HCT116 (cell line): Measurements from ENCODE around the gene ROBO1. TPM values are rescaled to one million over a fixed set of nuclear protein-coding genes. Genes with fewer than 3 reads are reported as not detected.

Source experiments
- ATAC-seq: fragments of 200-7000 bp; cut with Tn5 transposase; 2 replicates; pipeline ENCODE4 v1.9.1; 2020; ENCODE audit warnings: mild to moderate bottlenecking, moderate library complexity
- BruUV-seq: library from RNA; stranded (reverse); fragments of 400-500 nt; replicated peaks from 2 replicates; lab custom pipeline; 2021; lab: Mats Ljungman, UMichigan
- CTCF ChIA-PET: fragments of 300-600 bp; sonication (Branson Sonifier 250); formaldehyde crosslinking; loops from one replicate; lab custom pipeline; 2021; ENCODE audit warnings: antibody characterized with exemption; lab: Charles Lee
- POLR2A ChIA-PET: fragments of 300-600, 350-600 bp; sonication (Branson Sonifier 250); formaldehyde crosslinking; loops from one replicate; lab custom pipeline; 2021; ENCODE audit warnings: antibody characterized with exemption; lab: Charles Lee
- RAD21 ChIA-PET, 2 experiments: fragments of 300-600 bp; sonication (Branson Sonifier 250); formaldehyde crosslinking; loops; one replicate each; lab custom pipeline; 2023; ENCODE audit warnings: low total read pairs in 2 of 2; ENCODE audit not compliant: uncharacterized antibody in 2 of 2, unreplicated experiment in 2 of 2, low non-redundant PET in 1 of 2; lab: Charles Lee
- DNase-seq: peaks from one replicate; pipeline ENCODE4 v3.0.0-alpha.2; 2010; ENCODE audit warnings: low read depth, low spot score
- H2AFZ ChIP-seq: fragments of 200-600 bp; shearing (Covaris generic), sonication (generic); 2 replicates; pipeline ENCODE4 v1.6.1; 2017; ENCODE audit warnings: low read depth, mixed run types, mixed read lengths, antibody characterized with exemption, low read length; ENCODE audit not compliant: poor library complexity, severe bottlenecking
- H3K27ac ChIP-seq: 2 replicates; pipeline ENCODE4 v1.5.1; 2012; ENCODE audit warnings: low read depth, low read length
- H3K27me3 ChIP-seq: fragments of 200-600 bp; sonication (generic); 2 replicates; pipeline ENCODE4 v1.6.1; 2016; ENCODE audit warnings: mixed run types, low read length, mixed read lengths; ENCODE audit not compliant: insufficient read depth
- H3K36me3 ChIP-seq, 2 experiments: fragments of 200-500 bp in 1 of 2; fragments of 200-600 bp in 1 of 2; sonication (Bioruptor generic) in 1 of 2; sonication (generic) in 1 of 2; 2 replicates each; pipeline versions ENCODE4 v1.5.1 to v1.6.1; 2014 to 2016; ENCODE audit warnings: low read length in 2 of 2, inconsistent platforms in 1 of 2, mixed read lengths in 1 of 2, mixed run types in 1 of 2; ENCODE audit not compliant: insufficient read depth in 2 of 2, control insufficient read depth in 1 of 2
- H3K4me1 ChIP-seq, 2 experiments: fragments of 200-600 bp in 1 of 2; sonication (generic) in 1 of 2; 2 replicates each; pipeline versions ENCODE4 v1.5.1 to v1.6.1; 2012 to 2017; ENCODE audit warnings: low read length in 2 of 2, inconsistent platforms in 1 of 2, mild to moderate bottlenecking in 1 of 2, mixed read lengths in 1 of 2, mixed run types in 1 of 2, moderate library complexity in 1 of 2; ENCODE audit not compliant: insufficient read depth in 2 of 2, control insufficient read depth in 1 of 2
- H3K4me2 ChIP-seq: fragments of 200-600 bp; sonication (generic); 2 replicates; pipeline ENCODE4 v1.6.1; 2017; ENCODE audit warnings: mixed run types, low read length, mixed read lengths
- H3K4me3 ChIP-seq, 2 experiments: fragments of 200-600 bp in 1 of 2; sonication (generic) in 1 of 2; replicated peaks in 1 of 2; 2 replicates each; pipeline ENCODE4 v1.5.1; 2011 to 2016; ENCODE audit warnings: low read length in 2 of 2, control low read depth in 1 of 2, low read depth in 1 of 2, mild to moderate bottlenecking in 1 of 2, mixed read lengths in 1 of 2, mixed run types in 1 of 2
- H3K79me2 ChIP-seq: fragments of 200-600 bp; sonication (generic); 2 replicates; pipeline ENCODE4 v1.6.1; 2017; ENCODE audit warnings: mild to moderate bottlenecking, mixed run types, low read length, moderate library complexity, mixed read lengths; ENCODE audit not compliant: insufficient read depth
- H3K9ac ChIP-seq: fragments of 200-600 bp; sonication (generic); 2 replicates; pipeline ENCODE4 v1.6.1; 2016; ENCODE audit warnings: low read length, mixed read lengths
- H3K9me2 ChIP-seq: fragments of 200-600 bp; sonication (generic), shearing (Covaris generic); 2 replicates; pipeline ENCODE4 v1.6.1; 2017; ENCODE audit warnings: mixed run types, mild to moderate bottlenecking, moderate library complexity; ENCODE audit not compliant: insufficient read depth
- H3K9me3 ChIP-seq, 2 experiments: fragments of 200-500 bp in 1 of 2; fragments of 200-600 bp in 1 of 2; sonication (Bioruptor generic) in 1 of 2; sonication (generic) in 1 of 2; 2 replicates each; pipeline ENCODE4 v1.6.1; 2014 to 2017; ENCODE audit warnings: low read length in 2 of 2, mixed read lengths in 2 of 2, inconsistent platforms in 1 of 2, low read depth in 1 of 2, mild to moderate bottlenecking in 1 of 2, mixed run types in 1 of 2, moderate library complexity in 1 of 2; ENCODE audit not compliant: control insufficient read depth in 1 of 2, insufficient read depth in 1 of 2
- H4K20me1 ChIP-seq: fragments of 200-600 bp; sonication (generic), shearing (Covaris generic); 2 replicates; pipeline ENCODE4 v1.6.1; 2017; ENCODE audit warnings: mixed run types, mild to moderate bottlenecking, moderate library complexity; ENCODE audit not compliant: insufficient read depth
- CBX3 ChIP-seq: IDR thresholded peaks from 2 replicates; pipeline ENCODE4 v1.6.1; 2012; ENCODE audit warnings: low read depth
- CEBPB ChIP-seq: IDR thresholded peaks from 2 replicates; pipeline ENCODE4 v1.6.1; 2012; ENCODE audit warnings: low read depth
- EGR1 ChIP-seq: IDR thresholded peaks from 2 replicates; pipeline ENCODE4 v1.6.1; 2012; ENCODE audit warnings: low read depth
- ELF1 ChIP-seq: IDR thresholded peaks from 2 replicates; pipeline ENCODE4 v1.6.1; 2012; ENCODE audit warnings: low read depth, borderline replicate concordance
- EZH2 ChIP-seq: fragments of 200-600 bp; sonication (generic); IDR thresholded peaks from 2 replicates; pipeline ENCODE4 v1.6.1; 2017; ENCODE audit warnings: antibody characterized with exemption, mixed run types
- EZH2phosphoT487 ChIP-seq: fragments of 200-600 bp; IDR thresholded peaks from 2 replicates; pipeline ENCODE4 v1.6.1; 2018; ENCODE audit warnings: antibody characterized with exemption, borderline replicate concordance
- FOSL1 ChIP-seq: IDR thresholded peaks from 2 replicates; pipeline ENCODE4 v1.6.1; 2012; ENCODE audit warnings: low read depth
- JUND ChIP-seq: IDR thresholded peaks from 2 replicates; pipeline ENCODE4 v1.6.1; 2012
- POLR2A ChIP-seq: IDR thresholded peaks from 2 replicates; pipeline ENCODE4 v1.7.0; 2011; ENCODE audit warnings: borderline replicate concordance; ENCODE audit not compliant: insufficient read depth, insufficient read length; ENCODE audit errors: extremely low read depth
- RAD21 ChIP-seq: IDR thresholded peaks from 2 replicates; pipeline ENCODE4 v1.6.1; 2012; ENCODE audit warnings: low read depth, mild to moderate bottlenecking
- REST ChIP-seq: IDR thresholded peaks from 2 replicates; pipeline ENCODE4 v1.6.1; 2012; ENCODE audit warnings: low read depth
- SP1 ChIP-seq: IDR thresholded peaks from 2 replicates; pipeline ENCODE4 v1.6.1; 2012; ENCODE audit warnings: low read depth
- SRF ChIP-seq: IDR thresholded peaks from 2 replicates; pipeline ENCODE4 v1.6.1; 2012; ENCODE audit warnings: low read depth
- TCF7L2 ChIP-seq: IDR thresholded peaks from 2 replicates; pipeline ENCODE4 v1.7.0; 2011; ENCODE audit warnings: borderline replicate concordance, inconsistent platforms; ENCODE audit not compliant: insufficient read depth, insufficient read length; ENCODE audit errors: extremely low read depth
- YY1 ChIP-seq: IDR thresholded peaks from 2 replicates; pipeline ENCODE4 v1.6.1; 2011; ENCODE audit warnings: low read length, low read depth, moderate library complexity, mild to moderate bottlenecking; ENCODE audit not compliant: insufficient replicate concordance; ENCODE audit errors: extremely low read depth
- intact Hi-C: fragments of 100-400 bp; cut with micrococcal nuclease; formaldehyde crosslinking; loops from 2 replicates; pipeline ENCODE4 v1.10.0; 2022
- total RNA-seq: library from RNA; stranded (reverse); gene quantifications from one replicate; pipeline ENCODE4 v1.2.1, GENCODE V29; 2021; ENCODE audit not compliant: unreplicated experiment
- TF ChIP-seq, protein P1 (sequence below): IDR thresholded peaks from 2 replicates; pipeline ENCODE4 v1.6.1; 2012
- TF ChIP-seq, protein P2 (sequence below): IDR thresholded peaks from 2 replicates; pipeline ENCODE4 v1.6.1; 2012
- TF ChIP-seq, protein P3 (sequence below): IDR thresholded peaks from 2 replicates; pipeline ENCODE4 v1.6.1; 2011; ENCODE audit warnings: mild to moderate bottlenecking, low read length, moderate library complexity; ENCODE audit not compliant: insufficient replicate concordance; ENCODE audit errors: extremely low read depth

ROBO1 gene
- total RNA-seq, 1 experiment from 2014 or later = 0.27 TPM

DNA sequence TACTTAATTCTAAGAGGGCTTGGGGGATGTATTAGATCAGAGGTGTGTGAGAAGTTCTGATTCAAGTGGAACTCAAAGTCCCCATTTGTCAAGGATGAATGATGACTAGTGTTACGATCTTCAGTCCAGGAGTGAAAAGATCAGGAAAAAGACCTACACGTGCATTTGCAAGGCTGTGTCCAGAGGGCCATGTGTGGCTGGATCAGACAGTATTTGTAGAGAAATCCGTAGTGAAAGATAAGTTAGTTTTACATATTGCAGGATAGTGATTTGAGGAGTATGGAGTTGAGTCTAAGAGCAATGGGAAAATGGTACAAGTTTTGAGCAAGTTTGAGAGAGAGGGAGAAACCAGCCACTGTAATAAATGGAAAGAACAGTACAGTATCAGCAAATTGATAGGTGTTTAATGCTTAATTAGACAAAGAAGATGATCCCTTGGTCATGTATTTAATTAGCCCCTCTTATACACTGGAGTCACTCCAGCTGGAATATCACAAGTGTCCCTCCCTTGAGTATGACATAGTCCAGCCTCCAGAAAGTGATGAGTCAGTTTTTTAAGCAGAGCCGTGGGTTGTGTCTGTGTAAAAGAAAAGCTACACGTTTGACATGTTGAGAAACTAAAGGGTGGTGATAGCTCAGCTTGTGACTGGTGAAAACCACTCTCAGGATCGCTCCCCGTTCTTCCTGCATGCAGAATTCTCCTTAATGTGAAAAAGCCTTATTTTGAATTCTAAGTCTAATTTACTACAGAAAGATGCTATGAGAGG is 348.8 kb downstream of the ROBO1 start:
- ChIA-PET RAD21 (no interaction called here), POLR2A (no interaction called here)
- no peak overlapping the region for H2AFZ ChIP-seq
- no peak for ATAC-seq
- H4K20me1 ChIP-seq = no peaks in the 10 kb centered on the region
- H3K79me2 ChIP-seq = no peaks in the 10 kb centered on the region
- DNase-seq = no peak
- TF ChIP-seq, protein P1, sequence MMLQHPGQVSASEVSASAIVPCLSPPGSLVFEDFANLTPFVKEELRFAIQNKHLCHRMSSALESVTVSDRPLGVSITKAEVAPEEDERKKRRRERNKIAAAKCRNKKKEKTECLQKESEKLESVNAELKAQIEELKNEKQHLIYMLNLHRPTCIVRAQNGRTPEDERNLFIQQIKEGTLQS = no peak
- TF ChIP-seq EZH2 (no peak), YY1 (no peak), SP1 (no peak), EZH2phosphoT487 (no peak), REST (no peak), FOSL1 (no peak), SRF (no peak), EGR1 (no peak), RAD21 (no peak), CBX3 (no peak), ELF1 (no peak), JUND (no peak), TCF7L2 (no peak), POLR2A (no peak), CEBPB (no peak)
- TF ChIP-seq, protein P2, sequence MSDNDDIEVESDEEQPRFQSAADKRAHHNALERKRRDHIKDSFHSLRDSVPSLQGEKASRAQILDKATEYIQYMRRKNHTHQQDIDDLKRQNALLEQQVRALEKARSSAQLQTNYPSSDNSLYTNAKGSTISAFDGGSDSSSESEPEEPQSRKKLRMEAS = no peak
- TF ChIP-seq, protein P3, sequence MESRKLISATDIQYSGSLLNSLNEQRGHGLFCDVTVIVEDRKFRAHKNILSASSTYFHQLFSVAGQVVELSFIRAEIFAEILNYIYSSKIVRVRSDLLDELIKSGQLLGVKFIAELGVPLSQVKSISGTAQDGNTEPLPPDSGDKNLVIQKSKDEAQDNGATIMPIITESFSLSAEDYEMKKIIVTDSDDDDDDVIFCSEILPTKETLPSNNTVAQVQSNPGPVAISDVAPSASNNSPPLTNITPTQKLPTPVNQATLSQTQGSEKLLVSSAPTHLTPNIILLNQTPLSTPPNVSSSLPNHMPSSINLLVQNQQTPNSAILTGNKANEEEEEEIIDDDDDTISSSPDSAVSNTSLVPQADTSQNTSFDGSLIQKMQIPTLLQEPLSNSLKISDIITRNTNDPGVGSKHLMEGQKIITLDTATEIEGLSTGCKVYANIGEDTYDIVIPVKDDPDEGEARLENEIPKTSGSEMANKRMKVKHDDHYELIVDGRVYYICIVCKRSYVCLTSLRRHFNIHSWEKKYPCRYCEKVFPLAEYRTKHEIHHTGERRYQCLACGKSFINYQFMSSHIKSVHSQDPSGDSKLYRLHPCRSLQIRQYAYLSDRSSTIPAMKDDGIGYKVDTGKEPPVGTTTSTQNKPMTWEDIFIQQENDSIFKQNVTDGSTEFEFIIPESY = no peak
- TF ChIP-seq, all 23 proteins: peak for 0
- no peak overlapping the region for H3K9ac ChIP-seq
- H3K9me2 ChIP-seq = no peaks in the 10 kb centered on the region
- CTCF ChIA-PET = no interaction called here
- no peaks in the 10 kb centered on the region for H3K4me1 ChIP-seq
- H3K36me3 ChIP-seq = no peaks in the 10 kb centered on the region
- no peak overlapping the region for H3K4me2 ChIP-seq
- BruUV-seq = no TSS peak
- peaks cover 10 to 32% of the 10 kb centered on the region in 2 experiments; a peak in 3 of 4 replicates for H3K9me3 ChIP-seq
- H3K4me3 ChIP-seq = no peak overlapping the region
- intact Hi-C loops = no loop called here
- no peak overlapping the region for H3K27ac ChIP-seq
- H3K27me3 ChIP-seq = no peaks in the 10 kb centered on the region
